ENCODE measurements around the gene IREB2.
"Not testable (repeated sequence)": the region's sequence is repeated elsewhere in the genome, so short reads cannot be mapped to it uniquely, and the experiment has no call there.

Gene IREB2

GRCh38 chr15:78437762-78438618, at the start of gene IREB2:
TSS of gene IREB2 (plus strand) at chr15:78438216. CDS start at chr15:78438338, 122 bp downstream.
- DNase-seq: peak; percentile 97

GRCh38 chr15:78388865-78389264, 49.2 kb upstream of the IREB2 start:
- DNase-seq: no peak

- no peak for DNase-seq
These were observed 48.7 kb upstream of the IREB2 start for GRCh38 chr15:78389322-78389721.

- no peak for DNase-seq
These were observed 48.3 kb upstream of the IREB2 start for GRCh38 chr15:78389738-78390137.

- DNase-seq: no peak
These were observed 47.8 kb upstream of the IREB2 start for GRCh38 chr15:78390242-78390641.

GRCh38 chr15:78390826-78391225, 47.2 kb upstream of the IREB2 start:
- DNase-seq: no peak

- DNase-seq: no peak
These were observed 46.2 kb upstream of the IREB2 start for GRCh38 chr15:78391781-78392180.

- DNase-seq: no peak
These were observed 45.6 kb upstream of the IREB2 start for GRCh38 chr15:78392430-78392829.

GRCh38 chr15:78393137-78393536, 44.9 kb upstream of the IREB2 start:
- no peak for DNase-seq

GRCh38 chr15:78394026-78394425, 44.0 kb upstream of the IREB2 start:
- DNase-seq: no peak

GRCh38 chr15:78394981-78395616, 42.9 kb upstream of the IREB2 start:
- DNase-seq: no peak

GRCh38 chr15:78396186-78396814, 41.7 kb upstream of the IREB2 start:
- DNase-seq: no peak

- no peak for DNase-seq
These were observed 41.0 kb upstream of the IREB2 start for GRCh38 chr15:78396976-78397375.

- DNase-seq: no peak
These were observed 40.6 kb upstream of the IREB2 start for GRCh38 chr15:78397382-78397781.

GRCh38 chr15:78398076-78398825, 39.8 kb upstream of the IREB2 start:
- no peak for DNase-seq

GRCh38 chr15:78399091-78399490, 38.9 kb upstream of the IREB2 start:
- no peak for DNase-seq

GRCh38 chr15:78402061-78402610, 35.9 kb upstream of the IREB2 start:
- no peak for DNase-seq

GRCh38 chr15:78404125-78404524, 33.9 kb upstream of the IREB2 start:
- DNase-seq: no peak

- DNase-seq: not testable (repeated sequence)
These were observed 33.2 kb upstream of the IREB2 start for GRCh38 chr15:78404796-78405195.

GRCh38 chr15:78405336-78405924, 32.6 kb upstream of the IREB2 start:
- DNase-seq: no peak

GRCh38 chr15:78406016-78406585, 31.9 kb upstream of the IREB2 start:
- no peak for DNase-seq
